Pancreas (tissue), 10 donors: ENCODE data around the gene RARRES2. TPM values are rescaled to one million over a fixed set of nuclear protein-coding genes. Genes with fewer than 3 reads are reported as not detected.

Experiments used
- ATAC-seq, 4 donors: fragments of 200-7000 bp; cut with Tn5 transposase; one replicate each; pipeline versions ENCODE4 v1.8.0 to v1.9.1; 2020; ENCODE audit warnings: mild to moderate bottlenecking in 4 of 4, moderate library complexity in 4 of 4
- DNase-seq, 6 donors: peaks; one replicate each; pipeline ENCODE4 v3.0.0-alpha.2; 2020
- FAIRE-seq: peaks from 2 replicates; lab custom pipeline; 2012; peaks lifted over from hg19 to GRCh38; lab: Jason Lieb, UNC
- H3K27ac ChIP-seq, 4 donors: fragments of 200-600 bp; sonication (generic); 1 replicate in 3 of 4; 2 replicates in 1 of 4; pipeline versions ENCODE4 v1.5.0 to v1.8.0; 2020
- H3K27me3 ChIP-seq, 4 donors: fragments of 200-600 bp; one replicate each; pipeline ENCODE4 v1.8.0; 2021
- H3K36me3 ChIP-seq, 3 donors: fragments of 200-600 bp; sonication (generic) in 1 of 3; one replicate each; pipeline versions ENCODE4 v1.5.0 to v1.8.0; 2020 to 2021
- H3K4me1 ChIP-seq, 3 donors: fragments of 200-600 bp; one replicate each; pipeline ENCODE4 v1.8.0; 2021
- H3K4me3 ChIP-seq, 4 donors: fragments of 200-600 bp; sonication (generic) in 2 of 4; one replicate each; pipeline versions ENCODE4 v1.5.0 to v1.8.0; 2020 to 2021
- H3K9me3 ChIP-seq, 4 donors: fragments of 200-600 bp; one replicate each; pipeline ENCODE4 v1.8.0; 2021
- CTCF ChIP-seq, 4 donors: fragments of 200-600 bp; sonication (generic) in 3 of 4; IDR thresholded peaks; one replicate each; pipeline versions ENCODE4 v1.5.0 to v1.8.0; 2021; ENCODE audit warnings: antibody characterized with exemption in 4 of 4
- whole genome bisulfite sequencing, 2 donors: extraction: QIAGEN DNeasy Blood & Tissue Kit; methylation state at CpG; one replicate each; pipeline ENCODE4 v1.1.7; 2013; 5-methylcytosine and 5-hydroxymethylcytosine counted together
- intact Hi-C, 3 donors: fragments of 100-400 bp; cut with DNase I; formaldehyde crosslinking; loops; one replicate each; pipeline versions ENCODE4 v1.11.1 to v1.14.2; 2022
- polyA plus RNA-seq, 2 donors: library from polyadenylated mRNA; stranded (reverse); fragments of 200-250 nt; gene quantifications; one replicate each; pipeline ENCODE4 v1.2.3, GENCODE V29; 2013
- total RNA-seq, 6 donors: library from RNA; stranded (reverse); fragmentation: NEBNext Ultra II Directional in 4 of 6; extraction: Animal tissue kit (Norgen Biotek cat#: 25700) in 4 of 6; gene quantifications; one replicate each; pipeline versions ENCODE4 v1.2.1 to v1.2.4, GENCODE V29; 2021 to 2023
- donor health status: healthy with polysubstance abuse.
- donor health status: DM: no; HTN: no; CAD: no; lungs with moderate emphysema.
- donor health status: DM: no; HTN: no; CAD: no.
- donor health status: control.
- donor health status: control.
- donor health status: Bipolar disorder and iron deficiency.
- donor health status: DM: yes; HTN: yes; CAD: no.
- donor health status: DM: no; HTN: no; CAD: no.
- donor health status: DM: no; HTN: no; CAD: no.
- donor health status: DM: yes; HTN: yes; CAD: no.

RARRES2 gene
- total and polyA plus RNA-seq, 8 donors: 125 to 408 (median 236) TPM

GRCh38 chr7:150370612-150371071 is 29.2 kb upstream of the RARRES2 start:
- Histone ChIP-seq H3K4me3 (peak overlapping the region in 2 of 4 donors; percentile 86 to 97), H3K36me3 (peaks cover 0 to 24% (median 23%) of the 10 kb centered on the region in 3 donors), H3K9me3 (no peaks in the 10 kb centered on the region), H3K27me3 (no peaks in the 10 kb centered on the region), H3K27ac (peak overlapping the region in 2 of 4 donors; percentile 9 to 99), H3K4me1 (peaks cover 18 to 41% (median 22%) of the 10 kb centered on the region in 3 donors)
- DNase-seq (no peak), FAIRE-seq (no peak), ATAC-seq (no peak)
- WGBS, 2 donors: 52 to 56% methylated on average over 3 of the region's 3 CpGs
- intact Hi-C loops: no loop called here
- TF ChIP-seq CTCF (IDR thresholded peaks at IDR 0.05): no peak

GRCh38 chr7:150369748-150370501 is 28.5 kb upstream of the RARRES2 start:
- no peak for ATAC-seq

GRCh38 chr7:150368884-150369747 is 27.7 kb upstream of the RARRES2 start:
- DNase-seq (peak; percentile 69 to 88 (median 76)), FAIRE-seq (no peak), ATAC-seq (peak; percentile 32 to 60 (median 51))
- intact Hi-C loops: no loop called here
- Histone ChIP-seq H3K27ac (peak overlapping the region; percentile 94 to 99 (median 98)), H3K27me3 (no peaks in the 10 kb centered on the region), H3K4me3 (peak overlapping the region; percentile 82 to 97 (median 88)), H3K9me3 (no peaks in the 10 kb centered on the region), H3K4me1 (peaks cover 18 to 39% (median 22%) of the 10 kb centered on the region in 3 donors), H3K36me3 (peaks cover 0 to 24% (median 23%) of the 10 kb centered on the region in 3 donors)
- no peak for TF ChIP-seq CTCF (IDR thresholded peaks at IDR 0.05)
- WGBS, 2 donors: 0 to 1% methylated on average over 40 to 58 of the region's 58 CpGs

More at GRCh38 chr7:150369748-150370501, 28.5 kb upstream of the RARRES2 start:
- Histone ChIP-seq H3K4me3 (peak overlapping the region; percentile 82 to 97 (median 88)), H3K9me3 (no peaks in the 10 kb centered on the region), H3K27ac (peak overlapping the region; percentile 94 to 99 (median 98)), H3K36me3 (peaks cover 0 to 24% (median 23%) of the 10 kb centered on the region in 3 donors), H3K27me3 (no peaks in the 10 kb centered on the region), H3K4me1 (peaks cover 18 to 39% (median 22%) of the 10 kb centered on the region in 3 donors)
- FAIRE-seq: no peak
- no peak for TF ChIP-seq CTCF (IDR thresholded peaks at IDR 0.05)
- DNase-seq: no peak
- WGBS, 2 donors: 22 to 26% methylated on average over 22 to 23 of the region's 23 CpGs
- intact Hi-C loops: no loop called here

- H3K4me1 ChIP-seq: peaks cover 15 to 33% (median 22%) of the 10 kb centered on the region in 3 donors
- no peaks in the 10 kb centered on the region for H3K9me3 ChIP-seq
- ATAC-seq (peak; percentile 80 to 90 (median 86)), FAIRE-seq (no peak), DNase-seq (peak; percentile 92 to 98 (median 96))
- H3K4me3 ChIP-seq: peak within 1 kb of the TSS; percentile 82 to 97 (median 88)
- peak within 1 kb of the TSS; percentile 94 to 99 (median 98) for H3K27ac ChIP-seq
- TF ChIP-seq CTCF (IDR thresholded peaks at IDR 0.05): no peak
- 0 to 1% methylated on average over 58 to 85 of the region's 85 CpGs for WGBS, 2 donors
- intact Hi-C loops: no loop called here
- H3K27me3 ChIP-seq: no peaks in the 10 kb centered on the region
- H3K36me3 ChIP-seq: peaks cover 0 to 20% (median 18%) of the 10 kb centered on the region in 3 donors
These were observed 26.9 kb upstream of the RARRES2 start, which contains the start of gene REPIN1 for GRCh38 chr7:150368096-150368883. Gene REPIN1 (plus strand): TSS chr7:150368822. CDS start chr7:150369712, 890 bp downstream.
